ENCODE data around the gene SLC22A1.

SLC22A1 gene

GRCh38 chr6:160180706-160181105 is 59.1 kb downstream of the SLC22A1 start:
- Histone ChIP-seq H3K36me3 (no peaks in the 10 kb centered on the region), H3K4me1 (no peaks in the 10 kb centered on the region), H3K27me3 (no peaks in the 10 kb centered on the region), H3K9me3 (no peaks in the 10 kb centered on the region), H3K4me3 (ENCODE audit: low read depth, low read length) (no peak overlapping the region)
- DNase-seq = no peak
- TF ChIP-seq, protein P1, sequence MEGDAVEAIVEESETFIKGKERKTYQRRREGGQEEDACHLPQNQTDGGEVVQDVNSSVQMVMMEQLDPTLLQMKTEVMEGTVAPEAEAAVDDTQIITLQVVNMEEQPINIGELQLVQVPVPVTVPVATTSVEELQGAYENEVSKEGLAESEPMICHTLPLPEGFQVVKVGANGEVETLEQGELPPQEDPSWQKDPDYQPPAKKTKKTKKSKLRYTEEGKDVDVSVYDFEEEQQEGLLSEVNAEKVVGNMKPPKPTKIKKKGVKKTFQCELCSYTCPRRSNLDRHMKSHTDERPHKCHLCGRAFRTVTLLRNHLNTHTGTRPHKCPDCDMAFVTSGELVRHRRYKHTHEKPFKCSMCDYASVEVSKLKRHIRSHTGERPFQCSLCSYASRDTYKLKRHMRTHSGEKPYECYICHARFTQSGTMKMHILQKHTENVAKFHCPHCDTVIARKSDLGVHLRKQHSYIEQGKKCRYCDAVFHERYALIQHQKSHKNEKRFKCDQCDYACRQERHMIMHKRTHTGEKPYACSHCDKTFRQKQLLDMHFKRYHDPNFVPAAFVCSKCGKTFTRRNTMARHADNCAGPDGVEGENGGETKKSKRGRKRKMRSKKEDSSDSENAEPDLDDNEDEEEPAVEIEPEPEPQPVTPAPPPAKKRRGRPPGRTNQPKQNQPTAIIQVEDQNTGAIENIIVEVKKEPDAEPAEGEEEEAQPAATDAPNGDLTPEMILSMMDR (IDR thresholded peaks at IDR 0.05; ENCODE audit: low read depth, low read length) = no peak

GRCh38 chr6:160188773-160189172 is 67.2 kb downstream of the SLC22A1 start:
- DNase-seq = no peak
- Histone ChIP-seq H3K4me3 (ENCODE audit: low read depth, low read length) (no peak overlapping the region), H3K36me3 (no peaks in the 10 kb centered on the region), H3K27me3 (no peaks in the 10 kb centered on the region), H3K9me3 (no peaks in the 10 kb centered on the region), H3K4me1 (no peaks in the 10 kb centered on the region)
- TF ChIP-seq, protein P1 (IDR thresholded peaks at IDR 0.05; ENCODE audit: low read depth, low read length) = no peak

- Histone ChIP-seq H3K9me3 (no peaks in the 10 kb centered on the region), H3K4me3 (ENCODE audit: low read depth, low read length) (no peak overlapping the region), H3K27me3 (no peaks in the 10 kb centered on the region), H3K4me1 (no peaks in the 10 kb centered on the region), H3K36me3 (no peaks in the 10 kb centered on the region)
- TF ChIP-seq, protein P1 (IDR thresholded peaks at IDR 0.05; ENCODE audit: low read depth, low read length) = no peak
- no peak for DNase-seq
These were observed 68.5 kb downstream of the SLC22A1 start for GRCh38 chr6:160190081-160190480.

DNA sequence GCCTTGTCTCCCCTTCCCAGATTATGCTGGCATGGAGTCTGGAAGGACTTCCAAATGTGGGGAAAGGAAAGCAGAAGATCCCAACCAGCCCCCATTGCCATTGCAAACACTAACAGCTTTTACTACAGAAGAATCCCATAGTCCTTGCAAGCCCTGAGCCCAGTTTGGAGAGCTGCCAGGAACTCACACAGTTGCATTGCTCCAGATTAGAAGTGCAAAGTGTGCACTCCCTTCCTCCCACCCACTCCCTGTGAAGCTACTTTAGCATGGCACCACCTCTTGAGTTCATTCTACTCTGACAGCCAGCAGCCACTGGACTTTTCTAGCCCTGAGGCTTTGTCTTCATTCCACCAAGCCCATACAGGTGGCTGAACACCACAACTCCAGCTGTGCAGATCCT is 69.4 kb downstream of the SLC22A1 start:
- Histone ChIP-seq H3K4me1 (no peaks in the 10 kb centered on the region), H3K27me3 (no peaks in the 10 kb centered on the region), H3K9me3 (no peaks in the 10 kb centered on the region), H3K4me3 (ENCODE audit: low read depth, low read length) (no peak overlapping the region), H3K36me3 (no peaks in the 10 kb centered on the region)
- DNase-seq = no peak
- TF ChIP-seq, protein P1 (IDR thresholded peaks at IDR 0.05; ENCODE audit: low read depth, low read length) = no peak

GRCh38 chr6:160192840-160193239 is 71.2 kb downstream of the SLC22A1 start:
- TF ChIP-seq, protein P1 (IDR thresholded peaks at IDR 0.05; ENCODE audit: low read depth, low read length) = no peak
- H3K27me3 ChIP-seq = no peaks in the 10 kb centered on the region
- H3K9me3 ChIP-seq = no peaks in the 10 kb centered on the region
- H3K4me1 ChIP-seq = no peaks in the 10 kb centered on the region
- no peak overlapping the region for H3K4me3 ChIP-seq (ENCODE audit: low read depth, low read length)
- DNase-seq = no peak
- no peaks in the 10 kb centered on the region for H3K36me3 ChIP-seq

DNA sequence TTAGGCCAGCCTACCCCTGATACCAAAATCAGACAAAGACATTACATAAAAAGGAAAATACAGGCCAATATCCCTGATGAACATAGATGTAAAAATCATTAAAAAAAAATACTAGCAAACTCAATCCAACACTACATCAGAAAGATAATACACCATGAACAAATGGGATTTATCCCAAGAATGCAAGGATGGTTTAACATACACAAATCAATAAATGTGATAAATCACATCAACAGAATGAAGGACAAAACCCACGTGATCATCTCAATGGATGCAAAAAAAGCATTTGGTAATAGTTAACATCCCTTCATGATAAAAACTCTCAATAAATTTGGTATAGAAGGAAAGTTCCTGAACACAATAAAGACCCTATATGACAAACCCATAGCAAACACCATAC is 73.2 kb downstream of the SLC22A1 start:
- H3K9me3 ChIP-seq = no peaks in the 10 kb centered on the region
- no peaks in the 10 kb centered on the region for H3K27me3 ChIP-seq
- TF ChIP-seq, protein P1 (IDR thresholded peaks at IDR 0.05; ENCODE audit: low read depth, low read length) = no peak
- no peaks in the 10 kb centered on the region for H3K36me3 ChIP-seq
- H3K4me3 ChIP-seq (ENCODE audit: low read depth, low read length) = no peak overlapping the region
- H3K4me1 ChIP-seq = no peaks in the 10 kb centered on the region
- DNase-seq = no peak

Data from BE2C (cell line).